Brain pericyte (primary cell): Measurements from ENCODE around the gene RGMB.

Experiments
- DNase-seq: peaks from one replicate; pipeline ENCODE4 v3.0.0-alpha.2; 2012; ENCODE audit warnings: low read depth, low spot score

RGMB gene

DNA sequence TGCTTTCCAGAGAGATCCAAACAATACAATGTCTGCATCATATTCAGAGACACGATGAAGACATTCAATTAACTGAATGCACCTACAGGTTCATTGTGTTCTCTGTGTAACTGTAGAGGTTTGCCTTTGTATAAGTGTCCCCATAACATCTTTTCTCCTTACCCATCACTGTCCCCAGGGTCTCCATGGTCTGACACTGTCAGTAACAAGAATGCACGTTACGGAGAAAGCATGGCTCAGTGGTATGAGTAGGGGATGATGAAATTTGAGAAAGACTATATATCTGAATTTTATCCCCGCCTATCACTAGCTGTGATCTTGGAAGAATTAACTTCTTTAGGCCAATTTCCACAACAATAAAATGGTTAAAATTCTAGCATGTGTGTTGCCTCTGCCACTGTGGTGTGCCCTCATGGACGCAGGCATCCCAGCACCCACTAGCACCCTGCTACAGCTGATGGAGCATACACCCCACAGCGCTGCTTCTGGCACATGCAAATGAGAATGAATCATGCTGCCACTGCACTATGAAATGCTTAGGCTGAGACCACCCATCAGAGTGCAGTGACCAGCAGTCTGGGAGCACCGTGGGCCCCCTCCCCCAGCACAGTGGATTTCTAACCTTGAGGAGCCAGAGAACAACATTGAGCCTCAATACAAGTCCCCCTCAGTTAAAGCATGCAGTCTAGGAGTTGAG lies 54.3 kb downstream of the RGMB start:
- no peak for DNase-seq

DNA sequence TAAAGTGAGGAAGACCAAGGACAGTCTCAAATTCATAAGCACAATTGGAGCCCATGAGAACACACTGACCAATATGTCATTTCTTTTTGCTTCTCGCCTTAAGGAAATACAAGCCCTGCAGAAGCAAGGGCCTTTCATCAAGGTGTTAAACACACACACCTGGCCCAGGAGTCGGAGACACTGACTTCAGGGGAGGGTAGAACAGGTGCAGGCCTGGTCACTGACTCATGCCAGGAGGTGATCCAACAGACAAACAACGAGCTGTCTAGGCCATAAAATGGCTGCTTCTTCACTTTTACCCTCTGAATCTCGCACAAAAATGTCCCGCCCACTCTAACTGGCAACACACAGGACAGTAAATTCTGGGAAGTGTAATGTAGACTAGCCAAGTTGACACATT lies 62.7 kb downstream of the RGMB start:
- no peak for DNase-seq

GRCh38 chr5:98839469-98840383 lies 66.3 kb downstream of the RGMB start:
- no peak for DNase-seq

GRCh38 chr5:98840946-98841345 lies 67.5 kb downstream of the RGMB start:
- DNase-seq = no peak

DNA sequence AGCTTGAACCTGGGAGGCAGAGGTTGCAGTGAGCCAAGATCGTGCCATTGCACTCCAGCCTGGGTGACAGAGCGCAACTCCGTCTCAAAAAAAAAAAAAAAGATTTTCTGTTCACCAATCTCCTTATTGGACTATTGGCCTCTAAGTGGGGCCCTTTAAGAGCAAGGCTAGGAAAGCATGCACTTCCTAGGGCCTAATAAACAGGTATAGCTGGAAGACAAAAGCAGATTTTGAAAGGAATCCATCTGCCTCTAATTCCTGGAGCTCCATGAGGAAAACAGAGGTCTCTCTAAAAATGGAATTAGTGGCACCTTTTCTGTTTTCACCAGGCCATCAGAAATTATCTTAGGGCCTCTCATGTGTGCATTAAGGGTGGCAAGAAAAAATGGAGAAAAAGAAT lies 70.0 kb downstream of the RGMB start:
- no peak for DNase-seq

- no peak for DNase-seq
These were observed 71.4 kb downstream of the RGMB start for GRCh38 chr5:98844865-98845264.

DNA sequence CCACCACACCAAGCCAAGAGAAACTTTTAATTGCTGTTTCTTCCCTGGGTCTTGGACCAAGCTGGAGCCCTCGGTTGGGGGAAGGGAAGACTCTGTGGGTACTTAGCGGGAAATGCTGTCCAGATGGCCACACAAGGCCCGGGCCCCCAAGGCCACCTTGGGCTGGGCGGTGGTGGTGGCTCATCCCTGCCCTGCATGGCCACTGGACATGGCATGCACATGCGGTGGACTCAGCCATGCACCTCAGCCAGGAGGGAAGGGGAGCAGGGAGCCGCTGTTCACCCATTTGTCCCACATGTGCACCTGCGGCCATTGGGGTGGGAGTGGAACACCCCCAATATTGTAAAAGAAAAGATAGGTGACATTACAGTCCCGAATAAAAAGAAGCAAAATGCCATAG lies 72.4 kb downstream of the RGMB start:
- DNase-seq = no peak
